ENCODE measurements around the gene DVL1.

The DVL1 gene

GRCh38 chr1:1360506-1361169, 11.4 kb upstream of the DVL1 start:
- peak overlapping the region; percentile 84 for H3K4me3 ChIP-seq (ENCODE audit: low read length)
- peaks cover 3% of the 10 kb centered on the region for H3K36me3 ChIP-seq (ENCODE audit: insufficient read depth, low read length)
- peak overlapping the region; percentile 79 for H3K4me2 ChIP-seq (ENCODE audit: low read length)
- no peaks in the 10 kb centered on the region for H3K27me3 ChIP-seq (ENCODE audit: control insufficient read depth, insufficient read depth, low read length)
- peak overlapping the region; percentile 95 for H3K9ac ChIP-seq (ENCODE audit: low read depth, low read length)
- peaks cover 40% of the 10 kb centered on the region for H3K4me1 ChIP-seq (ENCODE audit: control insufficient read depth, insufficient read depth, low read length)
- H3K9me3 ChIP-seq (replicated peaks; ENCODE audit: low read length), result no peaks in the 10 kb centered on the region

- H3K4me1 ChIP-seq (ENCODE audit: control insufficient read depth, insufficient read depth, low read length), result peaks cover 41% of the 10 kb centered on the region
- peak overlapping the region; percentile 95 for H3K9ac ChIP-seq (ENCODE audit: low read depth, low read length)
- H3K9me3 ChIP-seq (replicated peaks; ENCODE audit: low read length), result no peaks in the 10 kb centered on the region
- H3K27me3 ChIP-seq (ENCODE audit: control insufficient read depth, insufficient read depth, low read length), result no peaks in the 10 kb centered on the region
- peak overlapping the region; percentile 84 for H3K4me3 ChIP-seq (ENCODE audit: low read length)
- H3K36me3 ChIP-seq (ENCODE audit: insufficient read depth, low read length), result peaks cover 3% of the 10 kb centered on the region
- peak overlapping the region; percentile 79 for H3K4me2 ChIP-seq (ENCODE audit: low read length)
Measured at GRCh38 chr1:1359664-1360468, 10.6 kb upstream of the DVL1 start.

- Histone ChIP-seq H3K9ac (ENCODE audit: low read depth, low read length) (peak overlapping the region; percentile 95), H3K36me3 (ENCODE audit: insufficient read depth, low read length) (peaks cover 9% of the 10 kb centered on the region), H3K4me3 (ENCODE audit: low read length) (peak overlapping the region; percentile 84), H3K4me1 (ENCODE audit: control insufficient read depth, insufficient read depth, low read length) (peaks cover 47% of the 10 kb centered on the region), H3K27me3 (ENCODE audit: control insufficient read depth, insufficient read depth, low read length) (no peaks in the 10 kb centered on the region), H3K9me3 (replicated peaks; ENCODE audit: low read length) (no peaks in the 10 kb centered on the region), H3K4me2 (ENCODE audit: low read length) (peak overlapping the region; percentile 79)
Measured at GRCh38 chr1:1359308-1359663, 10.1 kb upstream of the DVL1 start.

DNA sequence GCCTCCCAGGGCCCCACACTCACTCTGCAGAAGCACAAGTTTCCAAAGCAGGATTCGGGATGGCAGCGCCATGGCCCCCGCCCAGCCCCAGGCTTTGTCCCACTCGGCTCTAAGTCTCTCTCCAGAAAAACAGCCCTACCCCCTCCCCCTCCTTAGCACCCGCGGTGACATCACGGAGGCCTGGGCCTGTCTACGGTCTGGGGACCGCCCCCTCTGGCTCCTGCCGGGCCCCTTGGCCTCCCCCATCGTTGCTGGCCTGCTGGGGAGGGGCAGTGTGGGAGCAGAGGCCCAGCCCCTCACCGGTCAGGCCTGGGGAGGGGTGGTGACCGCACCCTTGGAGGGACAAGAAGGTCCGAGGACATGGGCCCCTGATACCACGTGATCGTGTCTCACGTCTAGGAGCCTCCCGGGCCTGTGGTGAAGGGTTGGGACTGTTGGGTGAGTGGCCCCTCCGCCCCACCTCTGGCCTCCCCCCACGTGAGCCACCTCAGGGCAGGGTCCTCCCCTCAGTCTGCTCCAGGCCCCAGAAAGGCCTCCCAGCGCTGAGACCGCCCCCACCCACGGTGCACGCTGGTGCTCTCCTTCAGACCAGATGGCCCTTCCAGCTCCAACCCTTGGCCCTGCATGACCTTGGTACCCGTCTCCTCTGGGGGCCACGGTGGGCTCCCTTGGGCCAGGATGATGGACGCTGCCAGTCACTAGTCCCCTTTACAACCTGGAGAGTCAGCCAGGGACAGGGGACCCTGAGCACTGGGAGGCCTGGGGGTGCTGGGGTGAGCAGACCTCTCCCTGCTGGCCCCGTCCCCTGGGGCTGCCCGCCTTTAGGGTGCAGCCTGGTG, 9.4 kb upstream of the DVL1 start, which contains the start of gene MXRA8:
TSS of gene MXRA8 (minus strand) at position 123 of the 839 bp plus-strand sequence. CDS start at position 72, 51 bp downstream.
- no peaks in the 10 kb centered on the region for H3K9me3 ChIP-seq (replicated peaks; ENCODE audit: low read length)

GRCh38 chr1:1357871-1358432, 8.7 kb upstream of the DVL1 start:
- H3K36me3 ChIP-seq (ENCODE audit: insufficient read depth, low read length), result peaks cover 23% of the 10 kb centered on the region
- peak overlapping the region; percentile 95 for H3K9ac ChIP-seq (ENCODE audit: low read depth, low read length)
- no peaks in the 10 kb centered on the region for H3K27me3 ChIP-seq (ENCODE audit: control insufficient read depth, insufficient read depth, low read length)
- H3K4me1 ChIP-seq (ENCODE audit: control insufficient read depth, insufficient read depth, low read length), result peaks cover 60% of the 10 kb centered on the region
- H3K4me2 ChIP-seq (ENCODE audit: low read length), result peak overlapping the region; percentile 79
- peak overlapping the region; percentile 84 for H3K4me3 ChIP-seq (ENCODE audit: low read length)
- no peaks in the 10 kb centered on the region for H3K9me3 ChIP-seq (replicated peaks; ENCODE audit: low read length)

More for the DNA sequence above, 9.4 kb upstream of the DVL1 start, which contains the start of gene MXRA8:
- H3K4me1 ChIP-seq (ENCODE audit: control insufficient read depth, insufficient read depth, low read length), result peaks cover 53% of the 10 kb centered on the region
- peak within 1 kb of the TSS; percentile 95 for H3K9ac ChIP-seq (ENCODE audit: low read depth, low read length)
- H3K4me3 ChIP-seq (ENCODE audit: low read length), result peak within 1 kb of the TSS; percentile 84
- peaks cover 16% of the 10 kb centered on the region for H3K36me3 ChIP-seq (ENCODE audit: insufficient read depth, low read length)
- H3K4me2 ChIP-seq (ENCODE audit: low read length), result peak within 1 kb of the TSS; percentile 79
- no peaks in the 10 kb centered on the region for H3K27me3 ChIP-seq (ENCODE audit: control insufficient read depth, insufficient read depth, low read length)

- Histone ChIP-seq H3K4me3 (ENCODE audit: low read length) (peak overlapping the region; percentile 84), H3K9ac (ENCODE audit: low read depth, low read length) (peak overlapping the region; percentile 95)
Measured at GRCh38 chr1:1356796-1357401, 7.7 kb upstream of the DVL1 start.

GRCh38 chr1:1356166-1356795, 7.1 kb upstream of the DVL1 start:
- Histone ChIP-seq H3K4me3 (ENCODE audit: low read length) (peak overlapping the region; percentile 84), H3K27me3 (ENCODE audit: control insufficient read depth, insufficient read depth, low read length) (no peaks in the 10 kb centered on the region), H3K9ac (ENCODE audit: low read depth, low read length) (peak overlapping the region; percentile 95), H3K9me3 (replicated peaks; ENCODE audit: low read length) (no peaks in the 10 kb centered on the region), H3K36me3 (ENCODE audit: insufficient read depth, low read length) (peaks cover 36% of the 10 kb centered on the region), H3K4me2 (ENCODE audit: low read length) (peak overlapping the region; percentile 79), H3K4me1 (ENCODE audit: control insufficient read depth, insufficient read depth, low read length) (peaks cover 66% of the 10 kb centered on the region)

More at GRCh38 chr1:1356796-1357401, 7.7 kb upstream of the DVL1 start:
- Histone ChIP-seq H3K36me3 (ENCODE audit: insufficient read depth, low read length) (peaks cover 31% of the 10 kb centered on the region), H3K4me2 (ENCODE audit: low read length) (peak overlapping the region; percentile 79), H3K4me1 (ENCODE audit: control insufficient read depth, insufficient read depth, low read length) (peaks cover 66% of the 10 kb centered on the region), H3K9me3 (replicated peaks; ENCODE audit: low read length) (no peaks in the 10 kb centered on the region), H3K27me3 (ENCODE audit: control insufficient read depth, insufficient read depth, low read length) (no peaks in the 10 kb centered on the region)

- Histone ChIP-seq H3K4me3 (ENCODE audit: low read length) (peak overlapping the region; percentile 69), H3K4me1 (ENCODE audit: control insufficient read depth, insufficient read depth, low read length) (peaks cover 57% of the 10 kb centered on the region)
Measured at GRCh38 chr1:1355416-1355815, 6.2 kb upstream of the DVL1 start.

GRCh38 chr1:1354271-1355247, 5.3 kb upstream of the DVL1 start:
- H3K9ac ChIP-seq (ENCODE audit: low read depth, low read length), result no peak overlapping the region
- no peaks in the 10 kb centered on the region for H3K9me3 ChIP-seq (replicated peaks; ENCODE audit: low read length)
- H3K36me3 ChIP-seq (ENCODE audit: insufficient read depth, low read length), result peaks cover 36% of the 10 kb centered on the region
- H3K4me1 ChIP-seq (ENCODE audit: control insufficient read depth, insufficient read depth, low read length), result peaks cover 48% of the 10 kb centered on the region
- peak overlapping the region; percentile 56 for H3K4me3 ChIP-seq (ENCODE audit: low read length)
- H3K4me2 ChIP-seq (ENCODE audit: low read length), result peak overlapping the region; percentile 79
- no peaks in the 10 kb centered on the region for H3K27me3 ChIP-seq (ENCODE audit: control insufficient read depth, insufficient read depth, low read length)

More at GRCh38 chr1:1355416-1355815, 6.2 kb upstream of the DVL1 start:
- no peak overlapping the region for H3K9ac ChIP-seq (ENCODE audit: low read depth, low read length)
- H3K9me3 ChIP-seq (replicated peaks; ENCODE audit: low read length), result no peaks in the 10 kb centered on the region
- peak overlapping the region; percentile 79 for H3K4me2 ChIP-seq (ENCODE audit: low read length)
- no peaks in the 10 kb centered on the region for H3K27me3 ChIP-seq (ENCODE audit: control insufficient read depth, insufficient read depth, low read length)
- peaks cover 36% of the 10 kb centered on the region for H3K36me3 ChIP-seq (ENCODE audit: insufficient read depth, low read length)
